ENCODE results near the gene GNG12. TPM values are rescaled to one million over a fixed set of nuclear protein-coding genes. Genes with fewer than 3 reads are reported as not detected.

The GNG12 gene
- total and polyA plus RNA-seq, 11 donors, result 7.7 to 80.2 (median 44.6) TPM

GRCh38 chr1:67777440-67777839 lies 55.8 kb downstream of the GNG12 start:
- intact Hi-C loops (cut with DNase I), result loop anchor here in 2 of 10 donors (5.0 to 10.0 kb wide), 3 partner anchors 65 to 577 kb away; no protein-coding TSS in a partner anchor
- peaks cover 0 to 8% (median 0%) of the 10 kb centered on the region in 9 donors for H3K36me3 ChIP-seq

GRCh38 chr1:67777016-67777415 lies 56.3 kb downstream of the GNG12 start:
- Histone ChIP-seq H3K27me3 (no peaks in the 10 kb centered on the region), H3K36me3 (peaks cover 0 to 8% (median 0%) of the 10 kb centered on the region in 9 donors), H3K4me1 (peaks cover 0 to 21% (median 2%) of the 10 kb centered on the region in 12 donors), H3K9me3 (no peaks in the 10 kb centered on the region), H3K27ac (peak overlapping the region in 4 of 12 donors; percentile 24 to 46 (median 28)), H3K4me3 (no peak overlapping the region)
- TF ChIP-seq CTCF (IDR thresholded peaks at IDR 0.05) (no peak), POLR2A (IDR thresholded peaks at IDR 0.05) (no peak)
- intact Hi-C loops (cut with DNase I), result loop anchor here in 2 of 10 donors (5.0 to 10.0 kb wide), 3 partner anchors 65 to 578 kb away; no protein-coding TSS in a partner anchor
- DNase-seq (no peak), ATAC-seq (no peak)

More at GRCh38 chr1:67777440-67777839, 55.8 kb downstream of the GNG12 start:
- Histone ChIP-seq H3K4me1 (peaks cover 0 to 19% (median under 1%) of the 10 kb centered on the region in 12 donors), H3K27ac (peak overlapping the region in 5 of 12 donors; percentile 24 to 46 (median 32)), H3K27me3 (no peaks in the 10 kb centered on the region), H3K4me3 (no peak overlapping the region), H3K9me3 (no peaks in the 10 kb centered on the region)
- DNase-seq (no peak), ATAC-seq (no peak)
- TF ChIP-seq CTCF (IDR thresholded peaks at IDR 0.05), result no peak
- 51 to 74% (median 69%) methylated on average over 4 of the region's 4 CpGs for WGBS, 4 donors

GRCh38 chr1:67773462-67773861 lies 59.8 kb downstream of the GNG12 start:
- Histone ChIP-seq H3K36me3 (peaks cover 0 to 8% (median 0%) of the 10 kb centered on the region in 9 donors), H3K27me3 (no peaks in the 10 kb centered on the region), H3K27ac (no peak overlapping the region), H3K9me3 (no peaks in the 10 kb centered on the region), H3K4me3 (no peak overlapping the region), H3K4me1 (peaks cover 0 to 26% (median 5%) of the 10 kb centered on the region in 12 donors)
- 95 to 97% (median 97%) methylated on average over 4 of the region's 4 CpGs for whole genome bisulfite sequencing, 4 donors
- DNase-seq (no peak), ATAC-seq (no peak)
- no peak for TF ChIP-seq CTCF (IDR thresholded peaks at IDR 0.05)
- no peak for TF ChIP-seq POLR2A (IDR thresholded peaks at IDR 0.05)
- intact Hi-C loops (cut with DNase I), result loop anchor here in 2 of 10 donors (5.0 to 10.0 kb wide), 4 partner anchors 74 to 581 kb away; no protein-coding TSS in a partner anchor

GRCh38 chr1:67771749-67772148 lies 61.5 kb downstream of the GNG12 start:
- peaks cover 0 to 8% (median 0%) of the 10 kb centered on the region in 9 donors for H3K36me3 ChIP-seq
- intact Hi-C loops (cut with DNase I), result loop anchor here in 2 of 10 donors (5.0 to 10.0 kb wide), 4 partner anchors 76 to 583 kb away; no protein-coding TSS in a partner anchor
- no peak overlapping the region for H3K4me3 ChIP-seq
- WGBS, 4 donors, result 20 to 33% (median 21%) methylated on average over 1 of the region's 1 CpG
- DNase-seq (no peak), ATAC-seq (no peak)
- TF ChIP-seq POLR2A (IDR thresholded peaks at IDR 0.05), result no peak
- no peak for TF ChIP-seq CTCF (IDR thresholded peaks at IDR 0.05)
- no peak overlapping the region for H3K27ac ChIP-seq
- no peaks in the 10 kb centered on the region for H3K9me3 ChIP-seq
- no peaks in the 10 kb centered on the region for H3K27me3 ChIP-seq
- H3K4me1 ChIP-seq, result peaks cover 0 to 25% (median 5%) of the 10 kb centered on the region in 12 donors

Measured in heart left ventricle (tissue), 16 donors.